ENCODE results near the gene SCGN.

The SCGN gene, protein sequence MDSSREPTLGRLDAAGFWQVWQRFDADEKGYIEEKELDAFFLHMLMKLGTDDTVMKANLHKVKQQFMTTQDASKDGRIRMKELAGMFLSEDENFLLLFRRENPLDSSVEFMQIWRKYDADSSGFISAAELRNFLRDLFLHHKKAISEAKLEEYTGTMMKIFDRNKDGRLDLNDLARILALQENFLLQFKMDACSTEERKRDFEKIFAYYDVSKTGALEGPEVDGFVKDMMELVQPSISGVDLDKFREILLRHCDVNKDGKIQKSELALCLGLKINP

DNA sequence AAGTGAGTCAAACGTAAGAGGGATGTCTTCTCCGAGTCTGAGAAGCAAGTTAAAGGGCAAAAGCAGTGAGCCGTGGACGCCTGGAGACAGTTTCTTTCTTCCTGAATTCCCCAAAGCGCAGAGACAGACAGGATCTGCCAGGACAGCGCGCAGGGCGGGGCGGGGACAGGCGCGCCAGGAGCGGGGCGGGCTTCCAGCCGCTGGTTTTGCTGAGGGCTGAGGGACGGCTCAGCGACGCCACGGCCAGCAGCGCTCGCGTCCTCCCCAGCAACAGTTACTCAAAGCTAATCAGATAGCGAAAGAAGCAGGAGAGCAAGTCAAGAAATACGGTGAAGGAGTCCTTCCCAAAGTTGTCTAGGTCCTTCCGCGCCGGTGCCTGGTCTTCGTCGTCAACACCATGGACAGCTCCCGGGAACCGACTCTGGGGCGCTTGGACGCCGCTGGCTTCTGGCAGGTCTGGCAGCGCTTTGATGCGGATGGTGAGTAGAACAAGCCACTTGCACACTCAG lies at the start of gene SCGN:
Gene SCGN, plus strand, starts transcription at position 209 of the 509 bp plus-strand sequence. Its CDS starts 189 bp downstream, at position 398.
- DNase-seq = peak; percentile 68

DNA sequence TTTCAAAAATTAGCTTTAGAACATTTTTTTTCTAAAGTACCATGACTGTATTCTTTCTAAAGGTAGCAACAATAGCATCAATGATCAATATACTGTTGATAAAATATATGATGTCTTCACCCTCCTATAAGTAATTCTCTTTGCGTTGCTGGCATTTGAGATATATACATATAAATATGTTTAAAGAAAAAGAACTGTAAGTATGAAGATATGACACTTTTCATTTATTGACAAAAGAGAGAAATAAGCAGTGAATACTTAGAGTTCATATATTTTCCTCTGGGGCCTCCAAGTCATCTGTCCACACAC lies 49.4 kb upstream of the SCGN start:
- DNase-seq = no peak

DNA sequence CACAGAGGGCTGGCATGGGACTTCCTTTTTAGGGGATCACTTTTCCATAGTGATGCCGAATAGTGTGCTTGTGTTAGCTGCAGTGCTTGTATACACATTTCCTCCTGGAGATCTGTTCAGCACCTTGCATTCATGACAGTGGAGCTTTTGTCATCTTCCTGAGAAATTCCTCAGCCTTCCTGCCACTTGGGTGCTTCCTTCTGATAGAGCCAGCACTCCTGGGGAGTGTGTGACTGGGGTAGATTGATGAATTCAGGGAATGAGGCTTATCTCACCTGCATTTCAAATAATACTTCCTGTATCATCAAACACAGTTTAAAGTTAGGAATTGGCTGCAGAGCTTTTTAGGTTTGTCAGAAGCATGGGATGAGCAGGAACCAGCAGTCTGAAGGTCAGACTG lies 48.8 kb upstream of the SCGN start:
- DNase-seq = no peak

DNA sequence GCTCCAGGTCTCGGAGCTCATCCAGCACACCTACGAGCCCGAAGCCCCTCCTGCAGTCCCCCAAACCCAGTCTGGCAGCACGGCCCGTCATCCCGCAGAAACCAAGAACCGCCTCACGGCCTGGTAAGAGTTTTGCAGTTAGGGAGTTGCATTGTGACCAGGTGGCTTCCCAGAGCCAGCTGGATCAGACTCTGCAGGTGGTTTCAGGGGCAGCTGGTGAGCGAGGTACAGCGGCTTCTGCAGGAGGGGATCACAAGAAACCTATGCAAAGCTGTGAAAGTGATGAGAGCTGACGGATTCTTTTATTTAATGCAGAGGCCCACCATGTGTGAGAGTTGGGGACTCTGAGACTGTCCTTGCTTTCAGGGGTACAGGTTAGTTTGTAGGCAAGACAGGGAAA lies 45.9 kb upstream of the SCGN start:
- no peak for DNase-seq

DNA sequence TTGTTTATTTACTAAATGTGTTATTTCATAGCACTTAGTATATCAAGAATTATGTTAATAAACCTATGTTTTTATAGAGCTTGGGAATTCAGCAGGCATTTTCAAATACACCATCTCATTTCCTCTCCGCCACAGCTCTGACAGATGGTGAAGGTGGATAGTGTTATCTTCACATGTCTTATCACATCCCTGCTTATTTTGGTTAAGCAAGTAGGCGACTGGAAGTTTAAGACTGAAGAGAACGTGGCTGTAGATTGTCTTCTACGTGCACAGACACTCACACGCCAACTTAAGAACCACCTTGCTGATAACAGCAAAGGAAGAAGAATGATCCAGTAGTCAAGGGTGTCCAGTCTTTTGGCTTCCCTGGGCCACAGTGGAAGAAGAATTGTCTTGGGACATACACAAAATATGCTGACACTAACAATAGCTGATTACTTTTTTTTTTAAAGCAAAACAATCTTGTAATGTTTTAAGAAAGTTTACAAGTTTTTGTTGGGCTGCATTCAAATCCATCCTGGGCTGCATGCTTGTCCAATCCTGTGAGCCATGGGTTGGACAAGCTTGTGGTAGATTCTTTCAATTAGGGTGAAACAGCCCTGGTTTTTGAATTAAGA lies 43.3 kb upstream of the SCGN start:
- DNase-seq = no peak

DNA sequence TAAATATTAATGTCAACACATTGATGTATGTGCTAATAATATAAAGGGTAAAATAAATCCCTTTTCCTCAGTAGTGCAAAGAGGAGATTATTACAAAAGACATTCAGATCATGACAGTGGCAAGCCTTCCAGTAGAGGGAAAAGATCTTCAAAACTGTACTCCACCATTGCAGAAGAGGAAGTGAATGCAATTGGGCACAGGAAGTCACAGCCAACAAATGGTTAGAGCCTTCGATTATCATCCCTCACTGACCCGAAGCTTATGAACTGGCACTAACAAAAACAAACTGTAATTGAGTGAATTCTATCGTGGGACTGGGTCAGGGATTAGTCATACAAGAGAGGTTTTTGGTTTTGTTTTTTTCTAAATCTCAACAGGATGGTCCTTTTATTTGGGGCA lies 39.3 kb upstream of the SCGN start:
- no peak for DNase-seq

DNA sequence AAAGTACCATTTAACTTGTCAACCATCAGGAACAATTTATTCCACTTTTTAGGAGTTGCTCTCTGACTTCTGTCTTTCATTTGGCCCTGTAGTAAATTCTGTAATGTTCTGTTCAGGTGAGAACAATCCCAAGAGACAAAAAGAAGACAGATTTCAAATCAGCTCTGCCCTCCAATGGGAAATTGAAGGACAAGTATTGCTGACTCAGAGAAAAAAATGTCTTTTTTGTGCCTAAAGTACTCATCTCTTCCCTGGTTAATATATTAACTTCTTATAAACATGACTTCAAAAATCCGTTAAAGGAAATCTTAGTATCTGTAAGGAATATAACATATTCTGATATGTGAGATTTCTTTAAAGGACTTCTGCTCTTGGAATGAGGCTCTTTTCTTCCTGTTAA lies 38.6 kb upstream of the SCGN start:
- DNase-seq = no peak

DNA sequence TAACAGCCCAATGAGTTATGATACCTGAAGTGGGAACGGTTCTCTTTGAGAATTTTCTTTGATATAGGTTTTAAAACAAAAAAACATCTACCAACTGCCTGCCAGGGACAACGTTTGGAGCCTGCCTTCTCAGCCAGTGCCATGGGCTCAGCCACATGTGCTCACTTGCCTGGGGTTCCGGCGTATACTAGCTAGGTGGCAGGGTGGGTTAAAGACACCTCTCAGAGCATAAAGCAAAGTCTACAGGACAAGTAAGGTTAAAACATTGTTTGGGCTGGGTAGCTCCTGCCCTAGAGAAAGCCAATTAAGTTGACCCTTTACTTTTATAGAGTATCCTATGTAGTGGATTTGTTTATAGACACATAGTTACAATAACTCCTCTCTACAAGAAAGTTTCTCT lies 38.0 kb upstream of the SCGN start:
- no peak for DNase-seq

DNA sequence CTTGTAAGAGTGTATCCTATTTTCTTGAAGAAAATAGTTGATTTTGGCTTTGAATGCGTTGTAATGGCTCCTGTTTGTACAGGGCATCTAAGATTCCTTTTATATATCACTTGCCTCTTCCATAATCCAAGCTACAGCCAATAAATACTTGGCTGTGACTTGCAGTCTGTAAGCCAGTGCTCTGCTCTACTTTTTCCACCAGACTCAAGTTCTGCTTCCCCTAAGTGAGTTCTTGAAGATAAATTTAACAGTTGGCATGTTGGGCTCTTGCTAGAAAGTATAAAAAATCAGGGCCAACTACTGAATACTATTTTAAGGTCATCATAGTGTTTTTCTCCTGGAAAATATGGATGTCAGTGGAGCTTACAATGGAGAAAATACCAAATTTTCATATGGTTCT lies 36.5 kb upstream of the SCGN start:
- DNase-seq = no peak

DNA sequence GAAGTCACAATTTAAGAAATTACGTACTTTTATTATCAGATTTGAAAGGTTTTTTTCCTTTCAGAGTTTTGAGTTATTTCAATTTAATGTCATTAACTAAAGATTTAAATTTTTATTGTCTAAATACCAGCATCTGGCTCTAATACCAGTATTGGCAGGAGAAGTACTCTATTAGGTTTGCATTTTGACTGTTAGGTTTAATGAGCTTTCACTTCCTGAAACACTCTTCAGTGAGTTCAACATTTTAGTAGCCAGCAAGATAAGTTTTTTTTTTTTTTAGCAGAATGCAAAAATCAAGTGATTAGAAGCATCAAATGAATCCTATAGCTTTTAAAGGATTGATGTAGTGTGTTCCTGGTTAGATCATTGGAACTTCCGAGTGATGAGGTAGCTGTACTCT lies 34.0 kb upstream of the SCGN start:
- DNase-seq = no peak

DNA sequence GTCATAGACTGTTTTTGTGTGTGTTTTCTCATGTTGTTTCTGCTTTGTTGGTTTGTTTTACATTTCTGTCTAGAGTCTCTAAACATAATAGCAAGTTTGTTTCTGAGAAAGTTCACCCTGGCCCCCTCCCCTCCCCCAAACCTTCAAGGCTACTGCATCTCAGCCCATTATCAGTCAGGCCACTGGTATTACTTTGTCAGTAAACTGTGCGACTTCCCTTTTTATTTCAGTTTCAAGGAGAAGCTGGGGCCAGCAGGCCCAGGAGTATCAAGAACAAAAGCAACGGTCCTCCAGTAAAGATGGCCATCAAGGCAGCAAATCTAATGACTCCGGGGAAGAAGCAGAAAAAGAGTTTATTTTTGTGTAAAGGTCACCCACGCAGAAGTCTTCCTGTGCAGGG lies 32.8 kb upstream of the SCGN start:
- DNase-seq = no peak

DNA sequence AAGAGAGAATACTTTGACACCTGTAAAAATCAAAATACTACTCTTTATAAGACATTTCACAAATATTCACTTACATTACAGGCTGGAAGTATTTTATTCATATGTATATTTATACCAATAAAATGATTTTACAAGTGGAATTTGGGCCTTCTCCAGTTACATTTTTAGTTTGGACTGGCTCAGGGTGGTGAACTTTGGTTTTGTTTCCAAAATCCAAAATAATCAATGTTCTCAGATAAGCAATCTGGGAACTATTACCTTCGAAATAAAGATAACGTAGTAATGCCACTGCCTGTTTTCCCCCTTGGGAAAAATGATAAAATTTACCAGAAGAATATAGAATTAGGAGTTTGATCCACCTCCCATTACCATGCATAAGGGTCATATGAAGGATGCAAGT lies 31.6 kb upstream of the SCGN start:
- no peak for DNase-seq

DNA sequence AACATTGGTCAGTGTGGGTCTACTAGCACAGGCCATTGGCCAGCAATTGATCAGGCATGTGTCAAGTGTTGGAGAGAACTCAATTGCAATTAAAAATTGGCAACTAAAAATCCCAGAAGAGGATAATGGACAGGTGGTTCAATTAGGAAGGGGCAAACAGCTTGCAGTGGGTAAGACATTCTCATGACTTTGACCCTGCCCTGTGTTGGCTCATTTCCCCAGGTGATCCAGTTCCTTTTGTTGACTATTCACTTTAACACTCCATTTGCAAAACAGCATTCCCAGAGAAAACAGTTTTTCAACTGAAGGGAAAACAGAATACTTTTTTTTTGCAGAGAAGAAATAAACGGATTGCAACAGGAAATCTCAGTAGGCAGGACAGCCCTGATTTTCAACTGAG lies 28.9 kb upstream of the SCGN start:
- DNase-seq = no peak

DNA sequence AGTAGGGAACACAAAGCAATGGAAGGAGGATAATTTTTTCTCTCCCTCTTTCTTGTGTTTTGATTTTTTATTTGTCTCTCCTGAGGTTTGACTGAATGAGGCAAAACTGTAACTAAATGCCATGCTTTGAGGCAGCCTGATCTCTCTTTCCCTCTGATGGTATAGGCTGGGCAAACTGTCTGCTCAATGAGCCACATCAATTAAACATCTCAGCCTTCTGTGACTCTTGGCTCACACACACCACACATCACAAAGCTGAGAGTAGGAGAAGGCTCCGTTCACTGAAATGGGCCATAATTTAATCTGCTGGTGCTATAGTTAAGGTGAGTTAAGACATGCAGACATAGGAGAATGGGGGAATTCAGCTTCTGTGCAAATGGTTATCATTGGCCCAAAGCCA lies 28.1 kb upstream of the SCGN start:
- DNase-seq = peak; percentile 7

DNA sequence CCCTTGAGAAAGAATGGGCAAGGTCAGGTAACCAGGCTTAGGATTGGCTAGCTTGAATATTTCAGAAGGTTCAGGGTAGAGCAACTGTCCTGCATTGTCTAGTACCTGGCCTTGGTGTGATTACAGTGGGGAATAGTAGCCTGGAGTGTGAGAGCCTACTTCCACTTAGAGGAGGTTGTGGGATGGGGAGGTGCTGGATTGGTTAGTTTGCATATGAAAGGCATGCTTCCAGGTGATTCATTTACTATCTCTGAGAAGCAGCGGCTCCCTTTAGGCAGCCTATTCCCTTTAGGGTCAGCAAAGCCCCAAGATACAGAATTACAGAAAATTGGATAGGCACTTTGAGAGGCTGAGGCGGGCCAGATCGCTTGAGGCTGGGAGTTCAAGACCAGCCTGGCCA lies 25.0 kb upstream of the SCGN start:
- DNase-seq = no peak

DNA sequence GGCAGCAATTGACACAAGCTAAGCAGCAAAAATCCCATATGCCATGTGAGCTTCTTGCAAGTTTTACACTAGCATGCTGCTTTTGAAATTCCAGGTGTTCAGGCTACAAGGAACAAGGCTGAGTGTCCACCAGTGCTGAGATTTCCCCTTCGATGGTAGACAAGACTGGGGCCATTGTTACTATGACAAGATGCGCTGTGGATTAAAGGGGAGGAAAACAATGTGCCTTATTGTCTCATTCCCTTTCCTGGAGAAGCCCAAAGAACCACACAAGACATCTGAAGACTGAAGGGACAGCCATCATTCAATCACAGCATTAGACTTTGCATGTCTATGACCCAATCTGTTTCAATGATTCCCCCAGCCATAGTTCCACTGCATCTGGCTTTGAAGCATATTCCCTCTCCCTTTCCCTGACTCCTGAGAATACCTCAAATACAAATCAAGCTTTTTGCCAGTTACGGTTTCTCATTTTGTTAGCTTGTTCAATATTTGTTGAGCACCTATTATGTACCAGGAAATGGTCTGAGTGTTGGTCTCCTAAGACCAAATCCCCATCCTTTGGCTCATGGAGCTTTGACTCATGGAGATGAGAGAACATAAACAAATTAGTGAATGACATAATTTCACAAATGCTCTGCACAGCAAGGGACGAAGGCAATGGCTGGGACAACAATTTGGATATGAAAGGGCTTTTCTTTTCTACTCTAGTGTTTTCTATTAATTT lies 23.4 kb upstream of the SCGN start:
- DNase-seq = peak; percentile 91

DNA sequence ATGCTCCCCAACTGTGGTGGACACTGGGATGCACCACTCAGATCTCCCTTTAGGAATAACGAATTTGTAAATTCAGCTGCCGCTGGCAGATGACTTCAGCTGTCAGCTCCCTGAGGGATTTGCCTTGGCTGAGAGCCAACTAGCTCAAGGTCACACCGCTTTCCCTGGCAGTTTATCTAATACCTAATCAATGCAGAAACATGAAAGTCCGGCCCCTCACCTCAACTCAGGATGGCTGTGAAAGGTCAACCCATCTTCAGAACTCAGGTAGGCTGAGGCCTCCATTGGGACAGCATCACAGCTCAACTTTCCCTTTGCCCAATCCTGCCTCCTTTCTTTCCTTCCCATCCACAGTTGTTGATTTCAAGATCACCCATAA lies 22.8 kb upstream of the SCGN start:
- DNase-seq = no peak

DNA sequence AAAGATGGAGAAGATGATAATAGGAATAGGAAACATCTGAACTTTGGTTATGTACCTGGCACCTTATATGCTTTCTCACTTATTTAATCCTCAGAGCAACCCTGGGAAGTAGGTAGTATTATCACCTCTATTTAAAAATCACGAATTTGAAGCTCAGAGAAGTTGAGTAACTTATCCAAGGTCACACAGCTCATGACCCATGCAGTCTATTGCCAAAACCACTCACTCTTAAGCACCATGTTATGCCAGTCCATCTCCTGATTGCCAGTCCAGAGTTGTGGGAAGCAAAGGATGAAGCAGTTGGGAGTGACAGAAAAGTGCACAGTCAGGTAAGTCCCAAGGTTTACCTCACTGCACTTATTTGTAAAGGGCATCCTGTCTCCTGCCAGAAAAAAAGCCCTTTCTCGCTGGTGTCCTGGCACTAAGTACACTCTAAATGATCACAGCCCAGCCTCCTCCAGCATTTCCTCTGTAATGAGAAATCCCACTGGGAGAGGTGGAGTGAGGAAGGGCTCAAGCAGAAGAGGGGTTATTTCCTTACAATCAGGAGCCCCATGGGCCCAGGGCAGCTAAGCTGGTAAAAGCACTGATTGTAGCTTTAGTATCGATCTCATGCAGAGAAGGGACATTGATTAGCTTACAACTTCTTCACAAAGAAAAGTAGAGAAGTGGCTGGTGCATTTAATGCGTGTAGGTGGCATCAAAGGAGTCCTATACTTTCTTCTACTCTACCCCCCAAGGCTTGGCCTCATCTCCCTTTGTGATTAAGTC lies 21.3 kb upstream of the SCGN start:
- peak; percentile 40 for DNase-seq

DNA sequence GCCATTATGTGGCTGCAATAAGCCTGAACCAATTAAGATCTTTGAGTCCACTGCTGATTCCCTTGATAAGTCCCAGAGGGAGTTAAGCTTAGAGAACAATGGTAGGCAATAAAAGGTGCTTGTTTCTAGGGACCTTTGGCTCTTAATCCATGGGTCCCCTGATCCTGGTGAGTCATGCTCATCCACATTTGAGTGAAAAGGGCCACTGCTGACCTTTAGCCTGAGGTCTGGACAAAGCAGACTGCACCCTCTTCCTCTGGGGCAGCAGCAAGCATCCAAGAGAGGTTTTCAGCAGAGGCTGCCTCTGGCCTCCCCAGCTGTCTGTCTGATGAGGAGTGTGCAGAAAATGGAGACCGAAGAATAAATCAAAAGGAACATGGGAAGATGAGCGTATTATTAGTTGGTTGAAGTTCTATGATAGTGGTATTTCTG lies 16.1 kb upstream of the SCGN start:
- DNase-seq = no peak

DNA sequence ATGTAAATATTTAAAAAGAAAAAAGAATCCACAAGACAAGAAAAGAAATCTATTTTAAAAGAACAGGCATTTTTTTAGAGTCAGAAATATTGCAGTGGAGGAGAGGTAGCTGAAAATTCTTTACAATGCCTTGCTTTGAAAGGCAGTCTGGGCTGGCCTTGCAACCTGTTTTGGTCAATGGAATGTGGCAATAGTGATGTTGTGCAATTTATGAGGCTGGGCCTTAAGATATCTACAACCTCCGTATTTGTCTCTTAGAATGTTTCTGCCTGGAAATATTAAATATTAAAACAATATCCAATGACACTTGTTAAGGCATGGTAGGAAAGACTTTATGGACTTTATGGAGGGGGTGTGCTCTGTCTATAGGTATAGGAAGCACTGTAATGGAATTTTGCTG lies 14.8 kb upstream of the SCGN start:
- DNase-seq = no peak

DNA sequence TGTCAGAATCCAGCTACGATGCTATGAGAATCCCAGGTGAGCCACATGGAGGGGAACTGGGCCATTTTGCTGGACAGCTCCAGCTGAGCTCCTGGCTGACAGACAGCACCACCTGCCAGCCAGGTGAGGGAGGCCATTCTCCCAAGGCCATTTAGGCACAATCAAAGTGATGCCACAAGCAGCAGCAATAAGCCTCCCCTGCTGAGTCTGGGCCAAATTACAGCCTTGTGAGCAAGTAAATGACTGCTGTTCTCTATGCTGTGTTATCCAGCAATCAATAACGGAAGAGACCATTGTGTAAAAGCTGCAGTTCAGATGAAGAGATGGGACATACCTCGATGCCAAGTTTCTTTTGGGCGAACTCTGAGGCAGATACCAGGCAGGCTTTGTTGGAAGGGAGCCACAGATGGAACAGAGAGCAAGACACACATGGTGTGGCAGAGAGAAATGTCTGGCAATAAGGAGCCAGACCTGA lies 14.0 kb upstream of the SCGN start:
- DNase-seq = peak; percentile 97

DNA sequence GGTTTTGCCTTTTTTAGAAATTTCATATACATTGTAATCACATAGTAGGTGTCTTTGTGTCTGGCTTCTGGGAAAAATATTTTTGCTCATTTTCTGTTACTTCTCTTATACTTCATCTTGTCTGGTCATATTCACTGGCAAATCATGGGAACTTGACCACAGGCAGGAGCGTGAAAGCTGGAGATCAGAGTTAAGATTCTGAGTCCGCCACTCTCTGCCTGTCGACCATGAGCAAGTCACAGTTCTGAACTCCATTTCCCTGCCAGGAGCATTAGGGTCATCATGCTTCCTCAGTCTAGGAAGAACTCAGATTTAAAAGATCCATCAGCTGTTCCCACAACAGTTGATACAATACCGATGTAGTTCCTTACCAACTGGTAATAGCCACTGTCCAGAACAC lies 12.4 kb upstream of the SCGN start:
- DNase-seq = no peak

DNA sequence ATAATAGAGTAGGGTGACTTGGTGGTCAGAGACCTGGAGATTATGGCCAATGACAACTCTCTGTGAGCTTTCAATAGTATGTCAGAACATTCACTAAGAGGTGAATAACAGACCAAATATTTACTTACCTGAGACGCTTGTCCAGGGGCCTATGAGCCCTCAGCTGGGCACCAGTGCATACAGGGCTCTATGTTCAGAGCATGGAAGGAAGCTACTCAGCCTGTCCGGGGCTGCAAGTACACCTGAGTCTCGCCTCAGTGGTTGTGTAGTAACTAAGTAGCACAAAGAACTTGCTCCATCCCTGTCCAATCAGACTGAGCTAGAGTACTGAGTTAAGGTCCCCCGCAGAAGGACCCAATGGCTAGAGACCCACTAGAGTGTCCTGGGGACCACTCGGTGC lies 11.6 kb upstream of the SCGN start:
- no peak for DNase-seq

DNA sequence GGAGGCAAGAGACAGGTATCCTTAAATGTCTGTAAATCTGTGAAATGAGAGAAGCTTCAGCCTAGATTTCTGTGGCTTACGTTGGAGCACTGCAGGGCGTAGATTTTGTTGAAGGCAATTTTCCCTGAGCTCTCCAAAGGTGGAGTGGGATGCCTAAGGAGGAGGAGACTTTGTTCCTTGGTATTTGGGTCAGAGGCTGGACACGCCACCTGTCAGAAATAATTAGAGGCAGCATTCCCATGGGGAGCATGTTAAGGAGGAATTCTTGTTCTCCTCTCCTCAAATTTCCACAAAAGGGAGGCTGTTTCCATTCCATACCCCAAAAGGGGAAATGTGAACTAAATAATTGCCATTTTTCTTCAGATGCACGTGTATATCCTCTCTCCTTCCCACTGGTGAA lies 11.1 kb upstream of the SCGN start:
- DNase-seq = no peak
